GM18870 (cell line): ENCODE data around the gene SCUBE3.

Experiments
- ATAC-seq: cut with Tn5 transposase; IDR thresholded peaks from one replicate; pipeline ENCODE4 v1.9.1; 2021; ENCODE audit warnings: moderate library complexity; ENCODE audit not compliant: unreplicated experiment

The SCUBE3 gene

DNA sequence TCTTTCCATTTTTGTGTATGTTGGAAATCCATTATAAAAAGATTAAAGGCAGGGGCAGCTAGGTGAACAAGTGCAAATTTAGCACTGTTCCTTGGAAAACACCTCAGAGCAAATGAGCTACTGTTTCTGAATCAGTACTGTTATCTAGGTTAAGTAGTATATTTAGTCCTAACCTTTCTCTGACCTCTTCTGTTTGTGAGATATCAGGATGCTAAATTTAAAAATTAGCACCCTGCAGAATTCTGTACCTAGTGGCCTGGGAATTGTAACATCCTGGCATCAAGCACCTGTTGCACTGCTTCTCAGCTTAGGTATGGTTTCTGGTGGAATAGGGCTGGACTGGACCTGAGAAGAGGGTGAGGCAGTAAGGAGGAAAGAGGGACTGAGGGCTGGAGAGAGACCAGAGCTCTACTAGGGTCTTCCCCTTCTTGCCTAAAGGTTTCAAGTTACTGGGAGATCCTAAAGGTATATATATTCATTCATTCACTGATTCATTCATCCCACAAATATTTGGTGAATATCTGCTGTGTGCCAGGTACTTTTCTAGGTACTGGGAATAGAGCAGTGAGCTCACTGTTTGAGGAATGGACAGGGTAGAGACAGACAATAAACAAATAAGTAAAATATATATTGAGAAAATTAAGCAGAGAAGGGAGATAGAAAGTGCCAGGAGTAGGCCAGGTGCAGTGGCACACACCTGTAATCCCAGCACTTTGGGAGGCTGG is 51.0 kb downstream of the SCUBE3 start:
- ATAC-seq, result no peak

DNA sequence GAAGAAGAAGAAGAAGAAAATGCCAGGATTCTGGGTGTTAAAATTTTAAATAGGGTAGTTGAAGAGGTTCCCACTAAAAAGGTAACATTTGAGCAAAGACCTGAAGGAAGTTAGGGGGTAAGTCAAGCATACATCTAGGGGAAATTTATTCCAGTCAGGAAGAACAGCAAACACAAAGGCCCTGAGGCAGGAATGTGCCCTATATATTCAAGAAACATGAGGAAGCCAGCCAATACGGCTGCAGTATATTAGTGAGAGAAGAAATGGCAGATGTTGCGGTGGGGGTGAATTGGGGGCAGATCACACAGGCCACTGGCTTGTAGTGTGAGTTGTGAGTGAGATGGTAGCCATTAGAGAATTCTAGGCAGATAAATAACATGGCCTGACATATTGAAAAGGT is 51.8 kb downstream of the SCUBE3 start:
- no peak for ATAC-seq

DNA sequence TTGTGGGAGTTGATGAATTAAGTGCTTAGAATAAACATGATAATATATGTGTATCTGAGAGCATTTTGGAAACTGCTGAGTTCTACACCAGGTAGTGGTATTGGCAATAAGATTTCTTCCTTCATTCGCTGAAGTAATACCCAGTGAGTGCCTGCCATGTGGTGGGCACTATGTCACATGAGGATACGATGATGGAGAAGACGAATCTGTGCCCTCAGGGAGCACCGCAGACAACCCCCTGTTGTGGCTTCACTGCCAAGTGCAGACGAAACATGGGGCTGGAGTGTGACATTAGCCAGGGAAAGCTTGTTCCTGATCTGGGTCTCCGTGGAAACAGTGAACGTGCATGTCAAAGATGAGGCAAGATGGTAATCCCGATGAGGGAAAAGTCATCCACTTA is 53.7 kb downstream of the SCUBE3 start:
- ATAC-seq, result no peak

DNA sequence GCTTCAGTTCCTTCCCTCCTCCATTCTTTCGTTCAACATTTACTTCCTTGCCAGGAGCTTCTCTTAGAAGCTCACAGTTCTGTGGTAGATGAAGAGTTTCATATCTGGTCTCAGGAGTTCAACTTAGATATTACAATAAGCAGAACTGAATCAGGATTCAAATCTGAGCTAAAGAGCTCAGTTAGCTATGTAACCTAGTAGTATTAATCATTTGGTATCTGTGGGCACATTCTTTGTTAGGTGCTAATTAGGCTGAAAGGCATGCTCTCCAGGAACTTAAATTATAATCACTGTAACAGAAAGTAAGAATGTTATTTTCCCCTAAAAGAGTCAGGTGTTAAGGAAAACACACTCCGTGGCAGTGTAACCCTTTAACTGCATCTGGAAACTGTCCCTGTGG is 54.1 kb downstream of the SCUBE3 start:
- ATAC-seq, result no peak

DNA sequence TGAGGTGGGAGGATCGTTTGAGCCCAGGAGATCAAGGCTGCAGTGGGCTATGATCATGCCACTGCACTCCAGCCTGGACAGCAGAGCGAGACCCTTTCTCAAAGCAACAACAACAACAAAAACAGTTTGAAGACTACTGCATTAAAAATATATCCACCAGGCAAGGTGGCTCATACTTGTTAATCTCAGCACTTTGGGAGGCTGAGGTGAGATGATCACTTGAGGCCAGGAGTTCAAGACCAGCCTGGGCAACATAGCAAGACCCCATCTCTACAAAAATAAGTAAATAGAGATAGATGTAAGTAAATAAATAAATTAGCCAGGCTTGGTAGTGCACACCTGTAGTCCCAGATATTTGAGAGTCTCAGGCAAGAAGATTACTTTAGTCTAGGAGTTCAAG is 58.2 kb downstream of the SCUBE3 start:
- no peak for ATAC-seq

DNA sequence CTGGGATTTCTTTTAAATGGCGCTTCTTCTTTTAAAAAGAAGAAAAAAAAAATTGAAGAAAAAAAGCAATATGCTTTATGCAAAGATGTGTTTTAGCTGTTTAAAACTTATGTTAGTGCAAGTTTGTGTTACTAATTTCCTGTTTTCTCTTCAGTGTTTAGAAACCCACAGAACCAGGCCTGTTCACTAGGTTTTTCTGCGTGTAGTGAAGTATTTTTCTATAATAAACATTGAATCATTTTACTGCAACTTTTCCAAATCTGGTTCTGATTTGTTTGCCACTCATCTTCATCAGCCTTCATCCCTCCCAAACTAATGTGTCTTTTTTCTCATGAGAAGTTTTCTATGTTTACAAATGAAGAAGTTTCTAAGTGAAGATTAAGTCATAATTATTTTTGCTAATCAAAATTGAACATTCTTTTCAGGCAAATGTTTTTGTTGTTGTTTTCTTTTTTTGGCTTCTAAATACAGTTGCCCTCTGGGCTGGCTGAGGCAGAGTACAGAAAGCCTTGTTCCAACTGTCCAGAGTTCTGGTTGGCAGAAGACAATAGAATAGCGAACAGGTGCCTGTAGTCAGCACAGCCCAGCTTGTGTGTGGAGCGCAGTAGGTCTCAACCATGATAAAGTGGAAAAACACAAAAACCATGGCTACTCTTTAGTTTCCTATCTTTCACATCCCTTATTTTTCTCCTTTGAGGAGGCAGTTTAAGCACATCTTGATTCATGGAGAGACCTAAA is 60.2 kb downstream of the SCUBE3 start:
- ATAC-seq, result no peak

DNA sequence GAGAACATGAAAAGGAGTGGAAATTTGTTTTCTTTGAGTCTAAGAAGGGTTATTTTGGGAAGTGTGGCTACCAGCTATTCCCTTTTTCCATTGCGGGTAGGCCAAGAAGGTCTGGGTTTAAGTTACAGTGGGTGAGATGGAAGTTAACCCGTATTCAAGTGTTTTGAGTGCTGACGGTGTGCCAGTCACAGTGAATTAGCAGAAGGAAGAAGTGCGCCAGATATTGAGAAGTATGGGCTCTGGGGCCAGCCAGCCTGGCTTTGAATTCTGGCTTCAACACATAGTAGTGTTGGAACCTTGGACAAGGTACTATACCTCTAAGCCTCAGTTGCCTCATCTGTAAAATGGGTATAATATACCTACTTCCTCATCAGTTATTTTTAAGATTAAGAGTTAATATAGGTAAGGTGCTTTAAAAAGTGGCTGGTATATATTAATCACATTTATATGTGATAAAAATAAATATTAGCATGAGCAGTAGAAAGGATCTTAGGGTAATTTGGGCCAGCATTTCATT is 62.0 kb downstream of the SCUBE3 start:
- ATAC-seq, result no peak

DNA sequence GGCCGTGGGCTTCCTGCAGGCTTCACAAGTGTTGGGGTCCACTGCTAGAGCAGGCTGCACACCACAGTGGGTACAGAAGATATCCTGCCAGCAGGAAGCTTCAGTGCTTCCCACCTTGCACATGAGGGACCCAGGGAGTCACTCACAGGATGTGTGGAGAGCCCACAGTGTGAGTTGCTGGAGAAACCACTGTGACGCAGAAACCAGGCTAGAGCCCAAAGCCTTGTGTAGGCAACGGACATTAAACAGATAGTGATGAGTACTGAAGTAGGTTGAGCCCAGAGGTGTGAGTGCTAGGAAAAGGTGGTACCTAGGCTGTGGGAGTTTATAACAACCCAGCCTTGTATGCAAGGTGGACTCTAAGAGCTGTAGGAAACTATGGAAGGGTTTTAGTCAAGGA is 65.0 kb downstream of the SCUBE3 start:
- no peak for ATAC-seq

DNA sequence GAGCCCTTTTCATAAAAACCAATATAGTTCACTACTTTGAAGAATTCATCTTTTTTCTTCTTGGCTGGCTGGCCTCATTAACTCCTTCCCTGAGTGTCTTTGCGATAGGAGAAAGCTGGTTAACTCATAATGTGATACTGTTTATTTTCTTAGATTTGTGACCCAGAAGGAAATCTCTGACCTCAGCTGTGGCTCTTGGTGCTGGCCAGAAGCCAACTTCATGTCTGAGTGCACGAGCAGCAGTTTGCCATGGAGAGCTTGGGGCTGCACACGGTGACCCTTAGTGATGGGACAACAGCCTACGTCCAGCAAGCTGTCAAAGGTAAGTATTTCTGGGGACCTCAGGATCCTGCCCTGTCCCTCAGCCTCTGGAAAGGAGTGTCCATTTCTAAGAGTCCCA is 67.1 kb downstream of the SCUBE3 start:
- no peak for ATAC-seq

DNA sequence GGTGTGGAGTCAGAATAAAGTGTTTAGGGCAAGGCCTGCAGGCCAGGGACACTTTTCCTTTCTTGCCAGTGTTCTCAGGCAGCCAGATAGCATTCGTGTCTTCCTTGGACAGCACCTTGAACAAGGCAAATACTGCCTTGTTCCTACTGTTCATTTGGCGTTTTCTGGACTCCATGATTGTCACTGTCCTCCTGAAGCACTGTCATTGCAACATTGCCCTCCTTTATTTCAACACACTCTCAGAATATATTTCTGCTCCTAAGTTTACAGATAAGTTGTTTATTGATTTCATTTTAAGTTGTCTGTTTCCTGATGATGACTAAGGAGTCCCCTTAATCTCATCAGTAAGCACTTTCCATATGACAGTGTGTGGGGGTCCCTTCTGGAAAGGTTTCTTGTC is 68.7 kb downstream of the SCUBE3 start:
- no peak for ATAC-seq

DNA sequence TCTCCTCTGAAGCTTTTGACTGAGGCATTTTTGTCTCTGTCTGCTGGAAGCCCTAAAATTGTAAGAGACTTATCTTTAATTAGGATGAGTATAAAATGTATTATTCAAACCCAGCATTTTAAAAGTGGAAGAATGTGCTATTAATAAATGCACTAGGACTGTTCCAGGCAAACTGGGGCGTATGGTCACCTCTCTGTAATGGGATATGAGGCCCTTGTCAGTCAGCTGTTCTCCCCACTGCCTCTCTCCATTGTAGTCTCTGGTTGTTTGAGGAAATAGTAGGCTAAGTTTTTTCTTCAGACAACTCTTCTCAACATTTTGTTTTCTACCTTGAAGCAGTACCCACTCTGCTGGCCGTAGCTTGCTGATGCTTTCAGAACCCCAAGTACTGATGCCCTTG is 69.6 kb downstream of the SCUBE3 start:
- no peak for ATAC-seq

DNA sequence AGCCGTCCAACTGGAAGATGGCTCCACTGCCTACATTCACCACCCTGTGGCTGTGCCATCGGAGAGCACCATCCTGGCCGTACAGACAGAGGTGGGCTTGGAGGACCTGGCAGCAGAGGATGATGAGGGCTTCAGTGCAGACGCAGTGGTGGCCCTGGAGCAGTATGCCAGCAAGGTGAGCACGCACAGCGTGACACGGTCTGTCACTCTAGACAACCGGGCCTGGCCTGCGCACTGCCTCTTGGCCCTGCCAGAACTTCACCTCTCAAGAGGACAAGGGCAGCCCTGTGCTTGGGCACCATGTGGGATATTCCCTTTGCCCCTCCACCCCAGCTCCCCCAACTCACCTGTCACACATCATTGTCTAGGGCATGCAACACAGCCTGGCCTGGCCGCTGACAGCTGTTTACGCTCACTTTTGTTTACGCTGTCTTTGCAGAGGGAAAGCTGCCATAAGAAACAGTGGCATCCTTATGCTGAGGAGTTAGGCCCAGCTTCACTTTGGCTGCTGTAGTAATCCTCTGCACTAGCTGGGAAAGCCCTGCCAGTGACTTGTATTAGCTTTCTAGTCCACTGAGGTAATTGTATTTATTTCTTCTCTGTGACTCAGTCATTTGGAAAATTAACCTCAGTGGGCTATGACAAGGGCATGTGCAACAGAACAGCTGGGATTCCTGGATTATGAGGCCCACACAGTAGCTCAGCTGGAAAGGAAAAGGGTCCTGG is 74.1 kb downstream of the SCUBE3 start:
- ATAC-seq, result no peak

DNA sequence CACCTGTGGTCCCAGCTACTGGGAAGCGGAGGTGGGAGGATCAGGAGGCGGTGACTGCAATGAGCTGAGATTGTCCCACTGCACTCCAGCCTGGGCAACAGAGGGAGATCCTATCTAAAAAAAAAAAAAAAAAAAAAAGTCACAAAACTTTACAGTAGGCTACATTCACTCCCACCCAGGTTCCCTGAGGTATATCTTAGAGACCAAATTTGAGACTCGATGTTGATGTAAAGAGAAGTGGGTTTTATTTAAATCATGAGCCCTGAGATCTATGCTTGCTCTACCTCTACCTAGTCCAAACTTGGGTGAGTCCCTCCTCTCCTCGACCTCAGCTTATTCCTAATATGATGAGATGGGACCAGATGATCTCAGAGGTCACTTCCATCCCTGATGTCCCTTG is 75.1 kb downstream of the SCUBE3 start:
- ATAC-seq, result no peak

DNA sequence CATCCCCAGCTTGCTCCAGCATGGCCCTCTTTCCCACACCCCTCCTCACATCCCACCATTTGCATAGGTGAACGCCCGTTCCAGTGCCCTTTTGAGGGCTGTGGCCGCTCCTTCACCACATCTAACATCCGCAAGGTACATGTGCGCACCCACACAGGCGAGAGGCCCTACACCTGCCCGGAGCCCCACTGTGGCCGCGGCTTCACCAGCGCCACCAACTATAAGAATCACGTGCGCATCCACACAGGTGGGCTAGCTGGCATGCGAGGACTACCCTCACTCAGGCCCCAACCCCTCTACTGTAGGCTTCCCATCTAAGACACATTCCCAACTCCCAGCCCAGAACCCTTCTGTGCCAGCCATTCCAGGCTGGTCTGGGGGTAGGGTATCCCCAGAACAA is 77.7 kb downstream of the SCUBE3 start:
- no peak for ATAC-seq

DNA sequence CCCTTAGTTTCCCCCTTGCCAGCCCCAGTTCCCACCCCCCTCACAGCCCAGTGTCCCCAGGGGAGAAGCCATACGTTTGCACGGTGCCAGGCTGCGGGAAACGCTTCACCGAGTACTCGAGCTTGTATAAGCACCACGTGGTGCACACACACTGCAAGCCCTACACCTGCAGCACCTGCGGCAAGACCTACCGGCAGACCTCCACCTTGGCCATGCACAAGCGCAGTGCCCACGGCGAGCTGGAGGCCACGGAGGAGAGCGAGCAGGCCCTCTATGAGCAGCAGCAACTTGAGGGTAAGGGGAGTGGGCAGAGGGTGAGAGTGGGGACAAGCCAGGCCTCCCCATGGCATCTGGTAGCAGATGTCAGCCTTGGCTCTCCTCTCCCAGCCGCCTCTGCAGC is 78.7 kb downstream of the SCUBE3 start:
- no peak for ATAC-seq

DNA sequence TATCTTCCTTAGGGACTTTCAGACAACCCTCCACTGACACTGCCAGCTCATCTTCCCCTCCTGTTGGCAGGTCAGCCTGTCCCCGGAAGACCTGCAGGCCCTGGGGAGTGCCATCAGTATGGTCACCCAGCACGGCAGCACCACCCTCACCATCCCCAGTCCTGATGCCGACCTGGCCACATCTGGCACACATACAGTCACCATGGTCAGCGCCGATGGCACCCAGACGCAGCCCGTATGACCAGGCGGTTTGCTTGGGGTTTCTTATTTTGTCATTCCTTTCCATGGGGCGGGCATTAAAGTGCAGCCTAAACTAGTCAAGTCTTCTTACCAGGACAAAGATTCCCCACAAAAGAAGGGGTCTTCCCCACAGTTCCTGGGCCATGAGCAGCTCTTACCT is 79.9 kb downstream of the SCUBE3 start:
- ATAC-seq, result no peak

DNA sequence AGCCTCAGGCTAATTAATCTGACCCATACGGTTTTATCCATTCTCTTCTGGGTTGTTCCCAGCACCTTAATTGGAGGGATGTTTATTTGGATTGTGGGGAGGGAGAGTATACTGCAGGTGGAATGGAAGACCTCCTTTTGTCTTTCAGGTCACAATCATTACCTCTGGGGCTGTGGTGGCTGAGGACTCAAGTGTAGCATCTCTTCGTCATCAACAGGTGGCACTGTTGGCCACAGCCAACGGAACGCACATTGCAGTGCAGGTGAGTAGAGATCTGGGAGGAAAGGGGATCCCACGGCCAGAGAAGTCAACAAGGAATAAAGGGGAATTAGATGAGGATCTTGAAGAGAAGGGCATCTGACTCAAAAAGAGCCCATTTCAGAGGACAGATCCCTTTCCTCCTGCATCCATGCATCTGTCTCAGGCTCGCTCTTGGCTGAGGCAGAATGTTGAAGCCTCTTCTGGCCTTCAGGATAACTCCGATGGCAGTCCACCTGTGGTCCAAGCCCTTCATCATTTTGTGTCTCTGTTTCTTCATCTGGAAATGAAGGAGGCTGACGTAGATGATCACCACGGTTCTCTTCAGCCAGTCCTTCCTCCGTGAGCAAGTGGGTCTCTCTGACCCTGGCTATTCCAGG is 80.7 kb downstream of the SCUBE3 start:
- no peak for ATAC-seq

DNA sequence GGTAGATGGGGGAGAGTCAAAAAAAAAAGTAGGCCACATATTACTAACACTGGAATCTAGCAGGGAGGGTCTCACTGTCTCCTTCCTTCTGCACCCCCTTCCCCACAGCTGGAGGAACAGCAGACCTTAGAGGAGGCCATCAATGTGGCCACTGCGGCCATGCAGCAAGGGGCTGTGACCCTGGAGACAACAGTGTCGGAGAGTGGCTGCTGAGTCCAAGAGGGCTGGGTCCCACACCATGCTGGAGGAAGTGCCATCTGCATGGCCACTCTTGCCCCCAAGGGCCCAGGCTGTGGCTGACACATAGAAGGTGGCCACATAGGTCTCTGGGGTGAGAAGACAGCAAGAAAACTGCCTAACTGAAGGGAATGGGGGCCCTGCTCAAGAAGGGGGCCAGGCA is 81.3 kb downstream of the SCUBE3 start:
- ATAC-seq, result no peak

DNA sequence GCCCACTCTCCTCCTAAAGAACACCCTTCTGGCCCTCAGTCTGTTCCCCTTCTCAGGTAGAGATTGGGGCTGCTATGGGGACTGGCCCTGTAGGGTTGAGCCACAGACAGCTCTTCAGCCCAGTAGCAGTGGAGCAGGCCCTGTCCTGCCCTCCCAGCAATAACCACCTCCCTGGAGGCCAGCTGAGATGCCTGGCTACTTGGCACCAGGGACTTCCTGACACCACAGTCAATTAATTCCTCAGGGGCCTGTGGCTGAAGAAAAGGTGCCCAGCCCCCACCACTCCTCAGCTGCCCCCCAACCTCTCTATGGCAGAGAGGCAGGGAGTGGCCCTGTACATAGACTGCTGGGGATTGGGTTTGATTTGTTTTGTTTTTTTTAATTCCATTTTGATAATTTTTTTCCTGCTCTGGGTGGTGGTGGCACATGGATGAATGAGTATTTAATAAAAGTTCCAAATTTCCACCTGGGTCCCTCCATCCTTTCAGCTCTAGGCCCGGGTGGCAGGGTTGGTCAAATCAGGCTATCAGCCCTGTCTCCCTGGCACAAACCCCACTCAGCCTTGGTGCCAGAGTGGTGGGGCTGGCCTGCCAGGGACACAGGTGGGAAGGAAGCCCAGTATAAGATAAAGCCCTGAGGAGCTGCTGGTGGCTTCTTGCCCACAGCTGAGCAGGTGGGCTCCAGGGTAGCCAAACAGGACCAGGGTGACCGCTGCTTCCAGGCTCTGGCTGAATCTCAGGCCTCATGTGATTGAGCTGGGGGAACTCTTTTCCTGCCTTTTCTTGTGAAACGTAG is 82.0 kb downstream of the SCUBE3 start:
- no peak for ATAC-seq

DNA sequence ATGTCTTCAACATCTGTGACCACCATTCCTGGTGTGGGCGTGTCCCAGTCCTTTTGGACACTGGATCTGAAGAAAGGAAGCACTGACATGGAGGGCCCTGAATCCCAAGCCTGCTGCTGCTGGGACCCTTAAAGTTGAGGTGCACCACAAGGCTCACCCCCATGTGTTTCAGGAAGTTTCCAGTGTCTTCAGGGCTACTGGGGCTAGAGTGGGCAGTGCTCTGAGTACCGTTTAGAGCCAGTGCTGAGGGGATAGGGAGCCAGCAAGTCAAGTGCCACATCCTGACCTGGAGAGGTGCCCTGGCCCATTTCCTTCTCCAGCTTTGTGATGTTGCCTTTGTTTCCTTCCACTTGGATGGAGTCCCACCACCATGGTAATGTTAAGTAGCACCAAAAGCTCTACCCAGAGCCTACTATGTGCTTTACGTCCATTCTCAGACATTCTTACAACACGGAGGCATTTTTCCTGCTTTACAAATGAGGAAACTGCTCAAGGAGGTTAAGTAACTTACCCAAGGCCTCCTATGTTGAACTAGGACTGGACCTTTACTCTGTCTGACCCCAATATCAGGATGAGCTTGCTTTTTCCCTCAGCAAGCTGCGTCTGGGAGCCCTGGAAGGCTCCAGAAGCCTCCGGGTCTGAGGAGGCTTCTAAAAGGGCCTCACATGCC is 83.3 kb downstream of the SCUBE3 start:
- ATAC-seq, result peak; percentile 8
